NCI-H1105 treated with DMSO at 0.1 percent for 48 hours (cell line): ENCODE results near the gene POLE2.
"Not testable (repeated sequence)": the region's sequence is repeated elsewhere in the genome, so short reads cannot be mapped to it uniquely, and the experiment has no call there.

Source experiments
- DNase-seq: peaks from one replicate; lab custom pipeline; 2025; lab: John Stamatoyannopoulos, UW

Gene POLE2

DNA sequence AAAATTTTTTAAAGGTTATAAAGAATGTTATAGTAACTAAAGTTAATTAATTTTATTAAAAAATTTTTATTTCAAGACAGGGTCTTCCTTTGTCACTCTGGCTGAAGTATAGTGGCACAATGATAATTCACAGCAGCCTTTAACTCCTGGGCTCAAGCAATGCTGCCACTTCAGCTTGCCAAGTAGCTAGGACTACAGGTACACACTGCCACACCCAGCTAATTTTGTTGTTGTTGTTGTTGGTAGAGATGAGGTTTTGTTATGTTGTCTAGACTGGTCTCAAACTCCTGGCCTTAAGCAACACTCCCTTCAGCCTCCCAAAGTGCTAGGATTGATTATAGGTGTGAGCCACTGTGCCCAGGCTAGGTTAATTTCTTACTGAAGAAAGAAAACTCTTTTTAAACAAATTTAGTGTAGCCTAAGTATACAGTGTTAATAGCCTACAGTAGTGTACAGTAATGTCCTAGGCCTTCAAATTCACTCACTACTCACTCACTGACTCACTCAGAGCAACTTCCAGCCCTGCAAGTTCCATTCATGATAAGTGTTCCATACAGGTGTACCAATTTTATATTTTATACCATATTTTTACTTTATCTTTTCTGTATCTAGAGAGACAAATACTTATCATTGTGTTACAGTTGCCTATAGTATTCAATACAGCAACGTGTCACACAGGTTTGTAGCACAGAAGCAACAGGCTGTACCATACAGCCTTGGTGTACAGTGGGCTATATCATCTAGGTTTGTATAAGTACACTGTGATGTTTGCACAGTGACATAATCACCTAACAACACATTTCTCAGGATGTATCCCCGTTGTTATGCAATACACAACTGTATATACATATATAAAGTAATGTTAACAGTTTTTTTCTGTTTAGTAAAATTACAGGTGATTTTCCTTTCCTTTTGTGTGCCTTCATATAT, 28.2 kb downstream of the POLE2 start:
- no peak for DNase-seq

DNA sequence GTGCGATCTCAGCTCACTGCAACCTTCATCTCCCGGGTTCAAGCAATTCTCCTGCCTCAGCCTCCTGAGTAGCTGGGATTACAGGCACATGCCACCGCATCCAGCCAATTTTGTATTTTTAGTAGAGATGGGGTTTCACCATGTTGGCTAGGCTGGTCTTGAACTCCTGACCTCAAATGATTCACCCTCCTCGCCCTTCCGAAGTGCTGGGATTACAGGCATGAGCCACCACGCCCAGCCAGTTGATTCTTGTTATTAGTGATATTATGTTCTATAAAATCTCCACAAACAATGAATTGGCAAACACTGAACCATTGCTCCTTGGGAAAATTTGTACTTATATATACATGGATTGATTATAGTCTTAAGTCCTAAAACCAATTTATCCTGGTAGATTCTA, 30.5 kb downstream of the POLE2 start:
- DNase-seq, result not testable (repeated sequence)

DNA sequence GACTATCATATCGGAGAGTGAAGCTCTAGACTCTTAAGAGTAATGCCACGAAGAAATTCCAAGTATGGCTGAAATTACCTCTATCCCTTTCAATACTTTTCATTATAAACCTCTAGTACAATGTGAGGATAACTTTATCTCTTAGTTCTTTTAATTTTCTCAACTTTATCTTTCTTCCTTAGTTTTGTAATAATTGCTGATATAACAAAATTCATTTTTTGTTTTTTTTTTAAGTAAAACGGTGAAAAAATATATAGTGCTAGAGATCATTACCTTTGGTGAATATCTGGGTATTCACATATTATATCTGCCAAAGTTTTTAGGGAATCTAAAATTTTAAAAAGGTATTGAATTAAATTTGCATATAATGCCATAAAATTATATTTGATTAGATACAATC, 33.5 kb downstream of the POLE2 start:
- DNase-seq, result no peak

DNA sequence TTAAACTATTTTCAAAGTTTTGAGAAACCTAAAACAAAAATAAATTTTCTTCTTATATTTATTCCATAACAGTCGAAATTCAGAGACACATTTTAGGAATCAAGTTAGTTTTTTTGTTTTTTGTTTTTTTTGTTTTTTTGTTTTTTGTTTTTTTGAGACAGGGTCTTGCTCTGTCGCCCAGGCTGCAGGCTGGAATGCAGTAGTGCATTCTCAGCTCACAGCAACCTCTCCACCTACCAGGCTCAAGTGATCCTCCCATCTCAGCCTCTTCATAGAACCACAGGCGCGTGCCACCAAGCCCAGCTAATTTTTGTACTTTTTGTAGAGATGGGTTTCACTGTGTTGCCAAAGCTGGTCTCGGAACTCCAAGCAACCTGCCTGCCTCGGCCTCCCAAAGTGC, 34.5 kb downstream of the POLE2 start:
- no peak for DNase-seq

DNA sequence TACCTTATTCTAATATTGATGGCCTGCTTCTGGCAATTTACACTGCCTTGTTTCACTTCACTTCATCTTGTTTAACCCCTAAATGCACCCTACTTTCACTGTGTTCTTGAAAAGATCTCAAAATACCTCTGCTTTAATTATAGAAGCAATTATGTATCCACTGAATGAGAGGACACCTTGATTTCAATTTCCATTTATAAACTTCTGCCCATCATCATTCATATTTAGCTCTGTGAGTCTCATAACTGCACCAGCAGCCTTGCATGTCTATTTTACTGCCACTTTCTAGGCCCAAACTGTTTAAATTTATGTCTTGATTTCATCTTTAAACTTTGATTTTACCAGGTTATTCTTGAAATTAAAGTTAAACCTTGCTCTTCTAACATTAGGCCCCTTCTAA, 45.9 kb downstream of the POLE2 start:
- DNase-seq, result no peak

DNA sequence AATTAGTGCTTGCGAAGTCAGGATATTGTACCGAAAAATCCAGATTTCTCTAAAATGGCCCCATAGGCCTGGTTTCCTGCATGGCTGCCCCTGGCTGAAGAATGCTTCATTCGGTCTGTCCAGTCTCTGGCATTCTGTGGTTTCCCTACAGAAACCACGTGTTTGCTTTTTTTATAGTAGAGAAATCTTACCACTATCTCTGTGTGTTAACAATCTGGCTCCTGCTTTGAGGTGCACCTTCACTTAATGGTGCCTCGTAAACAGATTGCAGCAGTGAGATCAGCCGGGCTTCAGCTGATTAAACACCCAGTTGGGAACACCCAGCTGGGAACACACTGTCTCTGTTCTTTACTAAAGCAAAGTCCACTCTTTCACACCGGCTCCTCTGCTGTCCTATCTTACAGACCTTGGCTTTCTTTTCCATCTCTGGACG, 46.3 kb downstream of the POLE2 start:
- DNase-seq, result no peak

DNA sequence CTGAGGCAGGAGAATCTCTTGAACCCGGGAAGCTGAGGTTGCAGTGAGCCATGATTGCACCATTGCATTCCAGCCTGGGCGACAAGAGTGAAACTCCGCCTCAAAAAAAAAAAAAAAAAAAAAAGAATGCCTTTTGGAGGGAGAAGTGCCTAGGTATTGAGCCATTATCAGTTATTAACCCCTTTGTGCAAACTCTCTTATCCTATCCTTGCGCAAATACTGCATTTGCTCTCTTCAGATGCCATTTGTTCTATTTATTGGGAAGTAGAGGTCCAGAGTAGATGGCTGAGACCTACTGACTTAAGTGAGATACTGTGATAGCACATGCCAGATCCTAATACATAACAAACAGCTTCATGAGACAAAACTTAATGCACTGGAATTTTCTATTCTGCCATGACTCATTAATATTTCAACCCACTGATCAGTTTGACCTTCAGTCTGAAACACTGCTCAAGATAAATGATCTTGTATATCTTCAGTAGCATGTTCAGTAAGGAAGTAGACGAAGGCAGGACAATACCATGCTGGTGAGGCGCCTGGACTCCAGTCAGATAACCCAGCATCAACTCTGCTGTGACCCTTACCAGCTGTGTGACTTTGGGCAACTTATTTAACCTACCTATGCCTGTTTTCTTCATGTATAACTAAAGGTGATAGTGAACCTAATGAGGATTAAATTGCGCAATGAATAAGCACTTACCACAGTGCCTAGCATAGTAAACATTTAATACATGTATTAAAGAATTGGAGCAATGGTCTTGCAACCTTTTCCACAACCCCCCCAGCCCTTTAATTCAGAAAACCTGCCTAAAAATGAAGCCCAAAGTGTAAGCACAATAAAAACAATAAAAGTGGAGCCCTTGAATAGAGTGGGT, 47.2 kb downstream of the POLE2 start:
- no peak for DNase-seq

DNA sequence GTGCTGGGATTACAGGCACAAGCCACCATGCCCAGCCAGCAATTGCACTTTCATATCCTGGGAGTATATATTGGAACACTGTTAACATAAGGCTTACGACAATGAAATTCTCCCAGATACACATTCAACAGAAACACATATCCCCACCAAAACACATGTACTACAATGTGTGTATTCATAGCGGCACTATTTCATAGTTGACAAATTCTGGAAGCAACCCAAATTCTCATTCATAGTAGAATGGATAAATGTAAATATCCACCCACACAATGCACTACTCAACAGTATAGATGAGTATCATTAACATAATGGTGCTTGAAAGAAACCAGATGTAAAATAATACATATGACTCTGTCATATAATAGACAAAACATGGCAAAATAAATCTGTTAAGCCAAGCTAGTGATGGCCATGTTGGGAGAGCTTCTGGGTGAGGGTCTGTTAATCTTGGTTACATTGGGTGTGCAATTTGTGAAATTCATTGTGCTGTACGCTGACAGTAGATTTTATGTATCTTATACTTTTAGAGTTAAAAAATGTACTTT, 50.4 kb downstream of the POLE2 start:
- no peak for DNase-seq

DNA sequence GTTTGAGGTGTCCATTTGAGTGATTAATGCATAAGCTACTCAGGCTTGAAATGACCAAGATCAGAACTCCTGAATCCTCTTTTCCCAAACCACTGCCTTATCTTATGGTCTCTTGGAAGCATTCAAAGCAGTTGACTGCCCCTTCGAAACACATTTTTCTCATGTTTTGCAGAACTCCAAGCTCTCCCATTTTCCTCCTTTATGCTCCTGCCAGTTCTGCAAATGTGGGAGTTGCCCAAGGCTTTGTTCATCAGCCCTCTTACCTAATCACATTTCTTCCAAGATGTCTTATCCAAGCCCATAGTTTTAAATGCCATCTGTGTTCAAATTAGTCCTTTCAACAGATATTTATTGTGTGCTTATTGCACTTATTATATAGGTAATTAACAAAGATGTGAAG, 51.1 kb downstream of the POLE2 start:
- DNase-seq, result no peak

DNA sequence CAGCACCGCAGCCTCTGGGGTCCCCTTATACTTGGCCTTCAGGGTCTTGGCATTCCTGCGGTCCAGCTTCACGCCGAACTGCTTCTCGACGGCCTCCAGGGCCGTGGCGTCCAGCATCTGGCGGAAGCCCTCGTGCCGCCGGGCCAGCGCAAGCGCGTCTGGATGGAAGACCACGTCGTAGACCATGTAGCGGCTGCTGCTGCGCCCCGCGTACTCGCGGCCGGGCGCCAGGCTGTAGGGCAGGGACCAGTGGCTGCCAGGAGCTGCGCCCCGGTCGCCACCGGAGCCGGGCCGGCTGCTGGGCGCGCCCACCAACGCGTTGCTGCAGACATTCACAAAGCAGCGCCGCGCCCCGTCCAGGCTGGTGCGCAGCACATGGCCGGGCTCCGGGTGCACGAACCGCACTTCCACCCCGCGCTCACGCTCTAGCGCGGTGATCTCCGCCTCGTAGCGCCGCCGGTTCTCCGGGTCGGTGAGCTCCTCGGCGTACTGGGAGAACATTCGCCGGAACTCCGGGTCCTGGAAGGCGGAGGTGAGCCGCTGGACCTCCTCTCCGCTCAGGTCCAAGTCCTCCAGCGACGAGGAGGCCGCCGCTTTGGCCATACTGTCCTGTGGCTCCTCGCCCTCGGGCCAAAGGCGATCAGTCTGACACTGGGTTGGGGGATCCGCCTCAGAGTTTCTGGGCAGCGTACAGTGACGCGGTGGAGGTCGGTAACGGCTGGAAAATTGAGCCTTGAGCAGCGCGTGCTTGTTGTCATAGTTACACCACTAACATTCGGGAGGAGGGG, 53.3 kb downstream of the POLE2 start, which contains the start of gene DNAAF2:
DNAAF2 (minus strand) TSS at position 698 of the 788 bp plus-strand sequence; CDS start at position 603, 95 bp downstream.
- DNase-seq, result peak; percentile 71

DNA sequence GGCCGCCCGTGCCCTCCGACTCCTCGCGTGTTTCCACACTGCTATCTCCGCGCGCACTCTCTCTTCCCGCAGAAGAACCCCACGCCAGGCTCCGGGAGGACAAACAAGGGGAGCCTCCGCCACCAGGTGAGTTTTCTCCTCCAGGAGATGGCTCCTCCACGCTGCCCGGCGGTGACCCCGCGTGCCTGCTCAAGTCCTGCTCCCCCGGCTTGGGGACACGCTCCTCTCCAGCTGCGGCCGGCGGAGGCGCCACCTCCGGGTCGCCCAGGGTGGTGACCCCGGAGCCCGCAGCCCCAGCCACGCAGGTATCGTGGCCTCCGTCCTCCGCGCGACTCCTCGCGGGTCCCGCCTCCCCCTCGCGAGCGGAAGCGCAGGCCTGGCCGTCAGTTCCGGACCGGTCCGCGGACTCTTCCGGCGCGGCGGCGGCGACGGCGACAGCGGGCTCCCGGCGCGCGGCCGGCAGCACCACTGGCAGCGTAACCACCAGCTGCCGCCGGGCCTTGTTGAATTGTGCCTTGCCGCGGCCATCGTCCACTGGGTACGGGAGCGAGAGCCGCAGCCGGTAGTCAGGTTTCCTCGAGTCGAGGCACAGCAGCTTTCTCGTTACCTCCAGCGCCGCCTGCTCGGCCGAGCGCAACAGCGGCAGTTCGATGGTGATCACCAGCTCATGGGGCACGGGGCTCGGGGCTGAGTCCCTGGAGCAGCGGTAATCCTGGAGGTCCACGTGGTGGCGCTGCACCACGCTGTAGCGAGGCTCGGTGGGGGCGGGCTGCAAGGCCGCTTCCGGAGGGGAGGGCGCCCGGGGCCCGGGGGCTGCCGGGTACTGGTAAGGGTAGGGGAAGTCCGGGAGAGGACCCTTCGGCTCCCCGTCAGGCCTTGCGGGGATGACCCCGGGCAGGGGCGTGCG, 54.1 kb downstream of the POLE2 start:
- peak; percentile 94 for DNase-seq

DNA sequence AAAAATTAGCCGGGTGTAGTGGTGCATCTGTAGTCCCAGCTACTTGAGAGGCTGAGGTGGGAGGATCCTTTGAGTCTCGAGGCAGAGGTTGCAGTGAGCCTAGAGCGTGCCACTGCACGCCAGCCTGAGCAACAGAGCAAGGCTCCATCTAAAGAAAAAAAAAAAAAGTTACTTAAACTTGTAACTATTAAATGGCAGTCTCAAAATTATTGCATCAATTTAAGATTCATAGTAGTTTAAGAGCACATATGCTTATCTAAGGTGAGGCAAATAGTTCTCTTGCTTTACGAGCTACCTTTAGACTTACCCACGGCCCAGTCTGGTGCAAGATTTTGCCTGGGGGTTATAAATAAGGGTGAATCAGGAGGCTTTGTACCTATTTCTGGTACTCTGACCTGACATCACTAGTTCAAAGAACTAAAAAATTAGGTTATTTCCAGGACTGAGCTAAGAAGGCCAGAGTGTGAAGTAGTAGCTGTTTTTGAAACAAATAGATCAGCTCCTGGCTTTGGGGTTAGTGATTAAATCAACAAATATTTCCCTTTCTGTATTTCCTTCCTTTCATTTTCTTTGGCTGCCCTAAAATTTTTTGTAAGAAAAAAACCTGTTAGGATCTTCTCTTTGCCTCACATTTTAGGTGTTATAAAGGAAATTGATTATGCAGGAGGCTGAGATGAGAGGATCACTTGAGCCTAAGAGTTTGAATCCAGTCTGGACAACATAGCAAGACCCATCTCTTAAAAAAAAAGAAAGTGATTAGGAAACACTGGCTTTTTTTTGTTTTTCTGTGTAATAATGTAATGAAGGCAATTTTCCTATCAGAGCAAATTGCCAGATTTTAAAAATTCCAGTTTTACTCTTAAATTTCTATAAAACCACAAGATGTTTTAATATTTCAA, 63.8 kb downstream of the POLE2 start:
- DNase-seq, result no peak

DNA sequence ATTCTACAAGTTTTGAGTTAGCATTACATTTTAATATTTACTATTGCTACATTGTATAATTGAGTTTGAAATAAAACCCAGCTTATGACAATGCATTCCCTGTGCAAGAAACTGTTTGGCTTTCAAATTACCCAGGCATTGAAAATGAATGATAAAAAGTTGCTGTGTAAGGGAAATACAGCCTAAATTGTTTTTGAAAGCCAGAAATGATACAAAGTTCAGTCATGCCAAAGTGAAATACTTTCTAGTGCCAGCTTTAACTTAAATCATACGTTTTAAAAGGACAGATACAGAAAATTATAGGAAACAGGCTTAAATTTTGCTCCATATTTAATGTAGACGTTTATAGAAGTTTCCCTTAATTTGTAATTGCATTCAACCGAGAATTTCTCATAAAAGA, 64.6 kb downstream of the POLE2 start:
- DNase-seq, result no peak

DNA sequence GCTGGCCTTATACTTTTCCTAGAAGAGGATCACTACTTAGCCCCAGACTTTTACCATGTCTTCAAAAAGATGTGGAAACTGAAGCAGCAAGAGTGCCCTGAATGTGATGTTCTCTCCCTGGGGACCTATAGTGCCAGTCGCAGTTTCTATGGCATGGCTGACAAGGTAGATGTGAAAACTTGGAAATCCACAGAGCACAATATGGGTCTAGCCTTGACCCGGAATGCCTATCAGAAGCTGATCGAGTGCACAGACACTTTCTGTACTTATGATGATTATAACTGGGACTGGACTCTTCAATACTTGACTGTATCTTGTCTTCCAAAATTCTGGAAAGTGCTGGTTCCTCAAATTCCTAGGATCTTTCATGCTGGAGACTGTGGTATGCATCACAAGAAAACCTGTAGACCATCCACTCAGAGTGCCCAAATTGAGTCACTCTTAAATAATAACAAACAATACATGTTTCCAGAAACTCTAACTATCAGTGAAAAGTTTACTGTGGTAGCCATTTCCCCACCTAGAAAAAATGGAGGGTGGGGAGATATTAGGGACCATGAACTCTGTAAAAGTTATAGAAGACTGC, 65.9 kb downstream of the POLE2 start:
- DNase-seq, result peak; percentile 16

DNA sequence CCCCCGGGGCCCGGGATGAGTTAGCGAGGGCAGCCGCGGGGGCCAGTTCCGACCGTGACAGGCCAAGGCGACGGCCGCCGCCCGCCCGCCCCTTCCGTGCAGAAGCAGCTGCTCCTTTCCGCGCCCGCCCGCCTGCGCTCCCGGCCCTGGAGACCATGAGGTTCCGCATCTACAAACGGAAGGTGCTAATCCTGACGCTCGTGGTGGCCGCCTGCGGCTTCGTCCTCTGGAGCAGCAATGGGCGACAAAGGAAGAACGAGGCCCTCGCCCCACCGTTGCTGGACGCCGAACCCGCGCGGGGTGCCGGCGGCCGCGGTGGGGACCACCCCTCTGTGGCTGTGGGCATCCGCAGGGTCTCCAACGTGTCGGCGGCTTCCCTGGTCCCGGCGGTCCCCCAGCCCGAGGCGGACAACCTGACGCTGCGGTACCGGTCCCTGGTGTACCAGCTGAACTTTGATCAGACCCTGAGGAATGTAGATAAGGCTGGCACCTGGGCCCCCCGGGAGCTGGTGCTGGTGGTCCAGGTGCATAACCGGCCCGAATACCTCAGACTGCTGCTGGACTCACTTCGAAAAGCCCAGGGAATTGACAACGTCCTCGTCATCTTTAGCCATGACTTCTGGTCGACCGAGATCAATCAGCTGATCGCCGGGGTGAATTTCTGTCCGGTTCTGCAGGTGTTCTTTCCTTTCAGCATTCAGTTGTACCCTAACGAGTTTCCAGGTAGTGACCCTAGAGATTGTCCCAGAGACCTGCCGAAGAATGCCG, 66.7 kb downstream of the POLE2 start:
- peak; percentile 48 for DNase-seq

DNA sequence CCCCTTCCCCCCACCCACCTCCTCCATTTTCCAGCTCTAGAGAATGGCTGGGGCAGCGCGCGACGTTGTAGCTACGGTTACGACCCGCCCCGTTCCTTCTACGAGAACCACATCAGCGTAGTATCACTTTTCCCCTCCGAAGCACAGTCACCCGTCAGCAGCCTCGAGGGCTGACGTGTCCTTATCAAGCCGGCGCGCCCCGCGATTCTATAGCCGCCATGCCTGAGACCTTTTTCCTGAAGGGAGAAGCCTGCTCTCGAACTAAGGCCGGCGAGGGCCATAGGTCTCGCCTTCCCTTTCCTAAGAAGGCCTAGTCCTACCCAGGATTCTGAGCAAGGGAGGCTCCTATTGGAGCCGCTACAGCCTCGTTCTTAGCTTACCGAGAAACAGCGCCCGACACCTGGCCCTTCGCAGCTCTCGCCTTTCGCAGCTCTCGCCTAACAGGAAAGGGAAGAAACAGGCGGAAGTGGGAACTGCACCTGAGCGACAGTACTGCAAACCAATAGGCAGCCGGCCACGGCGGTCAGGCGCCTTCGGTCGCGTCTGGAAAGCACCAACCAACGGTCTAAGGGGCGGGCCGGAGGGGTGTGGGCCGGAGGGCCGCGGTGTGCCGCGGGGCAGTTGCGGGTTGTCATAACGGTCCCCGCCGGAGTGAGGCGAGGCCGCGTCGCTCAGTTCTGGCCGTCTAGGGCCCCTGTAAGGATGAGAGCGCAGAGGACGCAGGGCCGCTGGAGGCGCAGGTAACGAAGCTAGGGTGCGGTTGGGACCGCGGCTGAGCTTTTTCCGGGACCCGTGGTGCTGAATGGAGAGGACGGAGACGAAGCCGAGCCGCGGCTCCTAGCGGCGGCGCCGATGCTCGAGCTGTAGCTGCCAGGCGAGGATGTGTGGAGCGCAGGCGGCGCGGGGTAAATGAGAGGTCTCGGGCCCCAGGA, 67.6 kb downstream of the POLE2 start, which contains the start of the genes MGAT2 and RPL36AL:
MGAT2 (plus strand) TSS at position 618 of the 932 bp plus-strand sequence. CDS start 470 bp downstream, outside the sequence.
RPL36AL (minus strand) TSS at position 445 of the 932 bp plus-strand sequence. CDS start 1,522 bp downstream, outside the sequence.
- peak; percentile 97 for DNase-seq

DNA sequence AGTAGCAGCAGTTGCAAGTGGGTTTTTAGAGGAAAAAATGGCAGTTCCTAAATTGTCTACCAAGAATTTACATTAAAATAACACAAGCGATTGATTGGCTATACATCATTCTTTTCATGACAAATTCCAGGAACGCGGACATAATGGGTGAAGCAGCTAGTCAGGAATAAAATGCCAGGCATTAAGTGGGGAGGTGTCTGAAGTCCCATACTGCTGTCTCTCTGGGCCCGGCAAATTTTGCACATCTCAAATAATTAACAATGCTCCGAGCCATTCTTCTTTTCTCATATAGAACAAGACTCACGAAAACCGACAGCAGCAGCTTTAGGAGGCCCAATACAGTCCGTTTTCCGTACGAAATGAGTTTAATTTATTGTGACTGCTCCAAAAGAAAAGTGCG, 68.3 kb downstream of the POLE2 start:
- no peak for DNase-seq
